HUDEP-2 (cell line): Measurements from ENCODE around the gene AP1G2.

Experiments
- DNase-seq, 76 experiments: peaks; one replicate each; lab custom pipeline; 2025; ENCODE audit not compliant: unreplicated experiment in 76 of 76; lab: John Stamatoyannopoulos, UW

Gene AP1G2

DNA sequence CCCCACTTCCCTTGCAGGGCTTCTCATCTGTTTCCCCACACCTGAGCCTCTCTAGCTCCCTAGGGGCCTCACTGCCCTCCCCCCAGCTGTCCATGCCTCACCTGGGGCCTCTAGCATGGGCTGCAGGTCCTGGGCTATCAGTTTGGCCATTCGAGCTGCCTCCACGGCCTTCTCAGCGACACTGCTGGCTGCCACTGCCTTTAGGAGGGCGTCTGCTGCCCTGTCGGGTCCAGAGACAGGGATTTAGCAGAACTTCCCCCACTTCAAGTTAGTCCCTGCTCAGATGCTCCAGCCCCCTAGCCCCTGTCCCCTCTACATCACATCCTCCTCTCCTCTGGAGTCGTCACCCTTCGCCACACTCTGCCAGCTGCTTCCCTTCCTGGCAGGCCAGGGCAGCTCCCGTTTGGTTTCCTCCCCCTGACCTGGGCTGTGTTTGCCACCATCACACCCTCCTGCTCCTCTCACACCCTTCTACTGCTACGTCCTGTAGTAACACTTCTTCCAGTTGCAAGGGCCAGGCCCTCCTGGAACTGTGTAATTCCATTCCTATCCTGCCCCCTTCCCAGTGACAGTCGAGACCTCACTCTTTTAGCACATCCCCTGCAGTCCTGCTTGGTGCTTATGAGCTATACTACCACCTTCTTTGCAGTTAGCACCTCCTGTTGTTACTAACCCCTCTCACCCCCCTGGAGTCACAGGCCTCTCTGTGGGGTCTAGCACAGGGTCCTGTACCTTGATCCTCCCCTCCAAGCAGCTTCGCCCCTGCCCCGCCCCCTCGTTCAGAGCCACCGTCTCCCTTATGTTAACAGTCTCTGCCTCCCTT lies 4.3 kb upstream of the AP1G2 start:
- no peak for DNase-seq

- no peak for DNase-seq
Observed at GRCh38 chr14:23570806-23571483, 3.4 kb upstream of the AP1G2 start.

DNA sequence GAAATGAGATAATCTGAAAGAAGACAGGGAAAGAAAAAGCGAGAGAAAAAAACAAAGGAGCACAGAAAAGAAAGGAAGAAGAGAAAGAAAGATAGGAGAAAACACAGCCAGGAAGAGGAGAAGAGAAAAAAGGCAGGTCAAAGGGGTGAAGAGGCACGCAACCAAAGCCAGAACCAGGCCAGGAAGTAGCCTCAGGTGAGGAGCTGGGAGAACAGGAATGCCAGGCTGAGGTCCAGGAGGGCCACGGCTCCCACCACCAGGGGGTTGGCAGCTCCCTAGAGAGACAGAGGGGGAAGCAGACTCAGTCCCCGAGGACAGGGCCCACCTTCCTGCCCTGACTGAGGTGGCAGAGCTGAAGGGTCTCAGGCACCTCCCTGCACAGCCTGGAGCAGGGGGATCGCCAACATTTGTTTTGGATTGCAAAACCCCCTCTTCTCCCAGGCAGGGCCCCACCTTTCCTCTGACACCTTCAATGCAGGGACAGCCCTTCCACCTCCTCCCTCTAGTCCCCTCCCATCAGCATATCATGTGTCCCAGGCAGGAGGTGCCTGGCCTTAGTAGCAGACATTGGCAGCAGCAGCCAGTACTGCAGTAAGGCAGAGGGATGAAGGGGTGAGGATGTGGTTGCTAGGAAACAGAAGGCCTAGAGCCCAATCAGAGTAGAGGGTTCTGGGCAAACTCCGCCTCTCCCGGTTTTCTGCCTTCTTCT lies 2.0 kb upstream of the AP1G2 start:
- DNase-seq = peak in 41 of 76 experiments; percentile 1 to 65 (median 26)

- DNase-seq = peak in 10 of 76 experiments; percentile 4 to 36 (median 12)
Observed at GRCh38 chr14:23568600-23569331, 1.2 kb upstream of the AP1G2 start.

- DNase-seq = no peak
Observed at GRCh38 chr14:23568021-23568599, 519 bp upstream of the AP1G2 start.

- peak in 2 of 76 experiments; percentile 5 to 18 for DNase-seq
Observed at GRCh38 chr14:23566778-23567185, 809 bp downstream of the AP1G2 start.

DNA sequence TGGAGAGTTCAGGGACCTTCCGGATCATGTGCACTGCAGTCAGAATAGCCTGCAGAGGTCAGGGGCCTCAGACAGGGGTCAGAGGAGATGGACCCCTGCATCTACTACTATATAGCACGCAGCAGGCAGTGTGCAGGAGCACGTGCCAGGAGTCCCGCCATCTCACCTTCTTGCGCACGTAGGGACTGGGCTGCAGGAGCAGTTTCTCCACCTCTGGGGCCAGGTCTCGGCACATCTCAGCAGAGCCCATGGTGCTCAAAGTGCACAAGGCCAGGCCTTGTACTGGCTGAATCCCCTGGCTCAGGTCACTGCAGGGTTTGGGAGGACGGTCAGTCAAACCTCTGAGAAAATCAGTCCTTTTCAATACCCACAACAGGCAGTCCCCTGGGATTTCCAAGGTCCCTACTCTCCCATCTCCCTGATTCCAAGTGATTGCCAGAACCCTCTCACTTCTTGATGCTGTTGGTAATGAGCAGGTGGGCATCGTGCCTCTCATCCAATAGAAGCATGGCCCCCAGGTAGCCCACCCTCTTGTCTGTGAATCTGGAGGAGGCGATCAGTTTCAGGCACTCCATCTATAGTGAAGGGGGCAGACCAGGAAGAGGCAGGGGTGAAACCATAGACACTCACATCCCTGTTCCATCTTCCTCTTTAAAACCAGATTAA lies 1.3 kb downstream of the AP1G2 start:
- no peak for DNase-seq

- DNase-seq = no peak
Observed at GRCh38 chr14:23565626-23566025, 2.0 kb downstream of the AP1G2 start.

GRCh38 chr14:23564876-23565275 lies 2.7 kb downstream of the AP1G2 start:
- no peak for DNase-seq

DNA sequence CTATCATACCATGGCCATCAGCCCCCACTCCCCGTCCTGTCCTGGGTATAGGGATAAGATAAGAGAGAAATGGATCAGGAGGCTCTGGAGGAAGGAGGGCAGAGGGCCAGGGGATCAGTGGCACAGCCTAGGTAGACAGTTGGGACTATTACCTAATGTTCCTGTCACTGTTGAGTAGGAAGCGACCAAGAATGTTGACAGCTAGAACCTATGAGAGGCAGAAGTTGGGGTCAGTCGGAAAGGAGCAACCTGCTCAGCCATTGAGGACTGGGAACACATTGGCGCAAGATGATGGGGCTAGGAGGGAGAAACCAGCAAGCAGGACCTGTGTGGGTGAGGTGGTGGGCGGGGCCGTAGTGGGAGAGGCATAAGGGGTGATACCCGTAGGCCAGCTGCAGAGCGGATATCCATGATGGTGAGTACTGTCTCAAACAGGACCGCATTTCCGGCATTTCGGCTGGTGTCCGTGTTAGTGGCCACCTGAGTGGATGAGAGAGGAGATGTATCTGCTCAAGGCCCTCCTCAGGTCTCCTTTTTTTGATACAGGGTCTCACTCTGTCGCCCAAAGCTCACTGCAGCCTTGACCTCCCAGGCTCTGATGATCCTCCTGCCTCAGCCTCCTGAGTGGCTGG lies 3.3 kb downstream of the AP1G2 start:
- DNase-seq = no peak

GRCh38 chr14:23563473-23564180 lies 4.0 kb downstream of the AP1G2 start:
- no peak for DNase-seq

DNA sequence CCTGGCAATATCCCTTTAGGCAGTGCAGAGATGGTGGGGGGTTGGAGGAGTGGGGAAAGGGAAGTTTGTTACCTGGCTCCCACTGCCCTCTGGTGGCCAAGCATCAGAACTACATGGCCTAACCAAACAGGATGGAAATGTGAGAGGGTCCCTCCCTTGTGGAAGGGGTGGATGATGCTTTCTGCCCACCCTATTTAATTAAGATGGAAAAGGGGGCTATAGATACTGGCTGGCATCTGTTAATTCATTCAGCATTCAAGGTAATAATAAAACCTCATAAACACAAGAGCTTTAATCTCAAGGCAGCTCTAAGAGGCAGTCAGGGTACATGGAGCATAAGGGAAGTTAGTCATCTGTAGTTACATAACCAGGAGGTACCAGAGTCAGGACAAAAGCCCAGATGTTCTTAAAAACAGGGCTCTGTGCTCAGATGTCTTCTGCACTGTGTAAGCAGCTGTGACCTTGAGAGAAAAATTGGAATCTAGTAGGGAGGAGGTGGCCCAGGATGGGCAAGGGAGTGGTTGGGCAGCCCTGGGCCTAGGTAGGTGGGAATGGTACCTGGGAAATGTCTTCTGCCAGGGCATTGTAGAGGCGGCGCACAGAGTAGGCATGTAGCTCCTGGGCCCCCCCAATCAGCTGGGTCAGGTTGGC lies 4.6 kb downstream of the AP1G2 start:
- DNase-seq = peak in 28 of 76 experiments; percentile 0 to 51 (median 26)

- no peak for DNase-seq
Observed at GRCh38 chr14:23561873-23562821, 5.4 kb downstream of the AP1G2 start.

- DNase-seq = no peak
Observed at GRCh38 chr14:23561259-23561658, 6.3 kb downstream of the AP1G2 start.

- no peak for DNase-seq
Observed at GRCh38 chr14:23559926-23560520, 7.6 kb downstream of the AP1G2 start.

DNA sequence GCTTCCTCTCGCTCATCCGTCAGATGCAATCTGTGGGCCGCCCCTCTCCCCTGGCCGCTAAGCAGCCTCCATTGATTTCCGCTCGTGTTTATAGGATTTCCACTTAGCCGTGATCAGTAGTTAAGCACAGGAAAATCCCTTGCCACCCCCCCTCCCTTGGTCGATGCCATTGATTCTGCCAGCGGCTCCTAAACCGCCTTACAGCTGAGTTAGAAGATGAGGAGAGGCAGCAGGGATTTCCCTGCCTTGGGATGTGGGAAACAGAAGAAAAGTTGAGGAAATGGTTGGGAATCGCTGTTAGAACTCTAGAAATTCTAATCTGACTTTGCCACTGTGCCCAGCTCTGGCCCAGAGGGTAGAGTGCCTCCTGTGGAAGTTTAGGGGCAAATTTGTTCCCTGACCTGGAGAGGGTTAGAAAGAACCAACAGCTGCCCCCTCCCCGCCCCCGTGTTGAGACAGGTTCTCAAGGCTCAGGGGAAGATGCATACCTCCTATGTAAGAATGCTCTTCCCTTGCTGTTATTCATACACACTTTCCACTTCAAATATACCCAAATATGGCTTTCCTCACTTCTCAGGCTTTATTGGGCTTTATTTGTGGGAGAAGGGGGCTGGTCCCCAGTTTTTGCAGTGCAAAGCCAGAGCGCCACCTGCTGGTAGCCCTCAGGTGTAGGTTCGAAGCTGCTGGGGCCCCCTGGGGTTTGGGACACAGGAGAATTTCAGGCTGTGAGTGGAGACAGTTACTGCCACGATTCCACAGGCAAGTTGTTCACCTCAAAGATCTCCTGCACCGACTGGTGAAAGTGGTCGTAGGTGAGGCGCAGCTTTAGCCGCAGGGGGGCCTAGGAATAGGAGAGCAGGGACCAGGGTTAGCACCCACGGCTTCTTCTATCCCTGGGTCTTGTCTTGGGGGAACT lies 8.3 kb downstream of the AP1G2 start:
- DNase-seq = peak in 54 of 76 experiments; percentile 3 to 73 (median 43)
